ENCODE results near the gene PROK2. TPM values are rescaled to one million over a fixed set of nuclear protein-coding genes. Genes with fewer than 3 reads are reported as not detected.

PROK2 gene
- polyA plus RNA-seq, 1 donor: 0.30 TPM

- DNase-seq: no peak
Observed at GRCh38 chr3:71733319-71733718, 51.6 kb downstream of the PROK2 start.

DNA sequence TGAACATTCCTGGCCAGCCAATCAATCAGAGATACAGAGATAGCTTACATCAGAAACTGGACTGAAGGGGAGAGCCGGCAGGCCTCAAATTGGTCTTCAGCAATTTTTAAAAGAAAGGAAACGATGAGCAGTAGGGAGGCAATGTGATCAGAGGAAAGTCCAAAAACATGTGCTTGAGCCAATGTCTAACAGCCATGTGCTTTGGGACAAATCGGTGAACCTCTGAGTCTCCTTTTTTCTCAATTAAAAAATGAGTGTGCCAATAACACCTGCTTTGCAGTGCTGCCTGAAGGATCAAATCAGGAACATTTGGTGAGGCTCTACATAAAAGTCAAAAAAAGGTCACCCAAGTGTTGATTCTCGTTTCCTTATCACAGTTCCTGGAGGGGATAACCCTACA is 52.3 kb downstream of the PROK2 start:
- no peak for DNase-seq

DNA sequence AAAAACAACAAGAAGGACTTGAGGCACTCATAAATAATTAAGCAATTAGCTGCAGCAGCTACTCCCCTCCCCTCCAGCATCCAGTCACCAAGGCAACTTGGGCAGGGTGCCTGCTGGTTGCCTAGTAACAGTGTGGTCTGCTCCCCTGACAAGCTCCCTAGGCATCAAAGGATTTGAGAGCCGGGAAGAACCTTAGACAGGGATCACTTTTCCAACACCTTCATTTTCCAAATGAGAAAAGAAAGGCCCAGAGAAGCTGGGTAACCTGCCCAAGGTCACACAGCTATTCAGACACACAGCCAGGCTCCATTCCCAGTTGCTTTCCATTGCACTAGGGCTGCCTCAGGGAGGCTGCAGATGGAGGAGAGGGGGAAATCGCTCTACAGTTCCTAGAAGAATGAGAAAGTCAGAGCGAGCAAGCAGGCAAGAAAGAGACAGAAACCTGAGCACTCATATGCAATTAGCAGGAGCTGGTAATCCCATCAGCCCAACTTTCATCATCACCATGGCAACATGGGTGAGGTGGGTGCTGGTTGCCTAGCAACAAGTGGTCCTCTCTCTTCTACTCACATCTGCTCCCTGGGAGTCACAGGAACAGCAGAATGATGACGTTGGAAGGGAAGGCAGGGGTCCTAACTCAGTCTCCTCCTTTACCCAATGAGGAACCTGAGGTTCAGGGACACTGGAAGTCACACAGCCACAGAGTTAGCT is 56.2 kb downstream of the PROK2 start:
- no peak for DNase-seq

- no peak for DNase-seq
Observed at GRCh38 chr3:71726146-71726545, 58.8 kb downstream of the PROK2 start.

GRCh38 chr3:71725271-71725991 is 59.5 kb downstream of the PROK2 start, which contains the start of gene EIF4E3:
Gene EIF4E3, minus strand, starts transcription at chr3:71725402. Its CDS starts 35 bp downstream, at chr3:71725367.
- DNase-seq: peak; percentile 40

DNA sequence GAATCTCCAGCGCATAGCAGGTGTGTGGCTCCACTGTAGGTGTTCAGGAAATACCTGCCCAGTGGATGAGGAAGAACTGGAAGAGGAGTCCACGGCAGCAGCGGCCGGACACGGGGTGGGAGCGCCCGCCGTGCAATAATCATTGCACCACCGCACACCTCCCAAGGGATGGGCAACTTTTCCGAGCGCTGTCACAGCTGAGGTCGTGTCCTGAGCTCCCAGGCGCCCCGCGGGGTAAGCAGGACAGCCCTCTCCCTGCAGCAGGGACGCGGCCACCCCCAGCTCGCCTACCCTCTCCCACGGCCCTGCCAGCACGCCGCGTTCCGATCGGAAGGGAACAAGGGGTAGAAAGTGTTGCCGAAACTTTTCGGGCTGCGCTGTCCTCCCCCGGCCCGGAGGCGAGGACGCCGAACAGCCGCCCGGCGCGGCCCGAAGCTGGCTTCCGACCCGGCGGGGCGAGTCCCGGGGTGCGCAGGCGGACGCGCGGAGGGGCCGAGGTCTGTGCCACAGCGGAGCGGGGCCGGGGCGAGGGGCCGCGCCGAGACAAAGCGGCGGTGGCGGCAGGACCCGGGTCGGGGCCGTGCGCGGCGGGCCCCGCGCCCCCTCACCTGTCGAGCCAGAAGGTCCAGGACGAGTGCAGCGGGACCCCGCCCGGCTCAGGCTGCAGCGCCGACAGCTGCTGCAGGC is 60.2 kb downstream of the PROK2 start:
- no peak for DNase-seq

- no peak for DNase-seq
Observed at GRCh38 chr3:71724171-71724453, 60.8 kb downstream of the PROK2 start.

DNA sequence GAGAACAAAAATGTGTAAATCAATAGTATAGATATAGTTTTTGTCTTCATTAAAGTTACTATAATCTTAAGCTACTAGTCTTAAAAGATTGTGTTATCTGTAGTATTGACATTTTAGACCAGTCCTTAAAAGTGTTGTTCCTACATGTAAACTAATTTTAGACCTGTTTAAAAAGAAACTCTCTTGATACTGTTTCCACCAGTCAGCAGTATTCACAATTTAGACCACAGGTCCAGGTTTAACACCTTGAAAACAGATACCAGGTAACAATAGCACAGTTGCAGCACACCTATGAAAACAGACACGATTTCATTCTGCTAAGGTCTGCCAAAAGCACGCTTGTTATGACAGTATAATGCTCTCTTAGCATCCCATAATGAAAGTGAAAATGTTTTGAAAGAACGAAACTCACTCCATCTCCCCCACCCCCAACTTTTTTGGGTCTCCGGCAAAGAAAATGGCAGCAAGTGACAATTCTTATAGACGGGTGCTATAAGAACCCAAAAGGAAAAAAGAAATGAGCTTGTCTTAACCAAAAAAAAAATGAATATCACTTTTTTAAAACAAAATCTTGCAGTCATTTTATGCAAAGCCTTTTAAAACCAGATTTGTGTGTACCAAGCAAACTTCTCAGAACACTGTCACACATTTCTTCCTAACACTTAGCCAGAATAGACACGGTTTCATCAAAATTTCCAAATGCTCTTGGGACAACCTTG is 61.3 kb downstream of the PROK2 start:
- no peak for DNase-seq

DNA sequence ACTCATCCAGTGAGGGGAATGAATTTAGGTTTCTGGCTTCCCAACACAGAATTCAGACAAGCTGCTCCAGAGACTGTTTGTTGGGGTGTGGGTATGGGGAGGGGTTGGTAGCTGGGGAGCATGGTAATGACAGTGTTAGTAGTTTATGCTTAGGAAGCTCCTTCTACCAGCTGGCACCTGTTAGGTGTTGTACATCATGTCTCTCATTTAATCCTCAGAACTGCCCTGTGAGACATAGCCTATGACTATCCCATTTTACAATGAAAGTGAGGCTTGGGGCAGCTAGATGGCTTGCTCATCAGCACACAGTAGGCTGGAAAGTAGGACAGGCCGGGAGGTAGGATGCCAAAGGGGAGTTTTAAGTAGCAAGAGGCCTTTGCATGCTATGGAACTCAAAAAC is 62.3 kb downstream of the PROK2 start:
- DNase-seq: no peak

Other genes with a start within 250 kb of the PROK2 start
- 18.2 TPM for gene FOXP1, start 201.4 kb downstream of the PROK2 start, polyA plus RNA-seq (ENCODE audit: insufficient read length)
- gene EIF4E3, start 59.7 kb downstream of the PROK2 start, polyA plus RNA-seq (ENCODE audit: insufficient read length): 9.3 TPM
- gene GPR27, start 31.3 kb downstream of the PROK2 start, polyA plus RNA-seq (ENCODE audit: insufficient read length): 3.2 TPM

All from hindlimb muscle (tissue), 1 donor.